Stimulated activated CD8-positive, alpha-beta memory T cell treated with anti-CD3 and anti-CD28 coated beads, Interleukin-2, amount 100 ng/mL, for 48 hours (primary cell): Measurements from ENCODE around the gene CYP24A1.
A peak's percentile ranks its signal among the peaks of the same experiment; 100 is the strongest.

Experiments used
- DNase-seq, 2 donors: peaks; one replicate each; pipeline ENCODE4 v3.0.0-alpha.2; 2020; ENCODE audit warnings: low read depth in 2 of 2

CYP24A1 gene

DNA sequence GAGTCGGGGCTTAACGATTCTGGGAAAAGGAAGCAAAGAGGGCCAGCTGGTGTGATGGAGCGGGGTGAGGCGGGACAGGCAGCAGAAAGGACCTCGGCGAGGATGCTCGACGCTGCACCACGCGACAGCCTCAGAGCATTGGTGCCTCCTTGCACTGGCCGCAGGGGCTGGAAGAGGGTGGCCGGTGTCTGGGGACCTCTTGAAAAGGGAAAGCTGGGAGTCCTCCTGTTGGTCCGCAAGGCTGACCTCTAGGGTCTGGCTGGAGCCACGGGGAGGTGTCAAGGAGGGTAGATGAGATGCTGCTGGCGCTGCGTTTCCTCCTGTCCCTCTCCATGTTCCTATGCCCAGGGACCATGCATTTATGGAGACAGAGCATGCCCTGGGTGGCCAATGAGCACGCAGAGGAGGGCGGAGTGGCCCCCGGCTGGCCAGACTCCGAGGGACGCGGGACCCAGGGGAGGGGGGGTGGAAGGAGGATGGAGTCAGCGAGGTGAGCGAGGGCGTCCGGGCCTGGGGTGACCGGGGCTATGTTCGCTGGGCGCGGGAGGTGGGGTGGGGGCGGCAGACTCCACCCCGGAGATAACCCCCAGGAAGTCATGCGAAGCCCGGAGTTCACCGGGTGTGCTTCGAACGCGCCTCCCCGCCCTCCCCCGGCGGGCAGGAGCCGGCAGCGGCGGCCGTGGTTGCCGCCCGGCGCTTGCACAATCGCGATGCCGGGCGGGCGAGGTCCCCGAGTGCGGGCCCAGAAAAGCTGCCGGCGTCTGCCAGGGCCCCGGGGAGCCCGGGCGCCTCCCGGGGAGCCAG, at the start of gene CYP24A1:
Gene CYP24A1 (minus strand): TSS at position 334 of the 804 bp plus-strand sequence. CDS start 407 bp downstream, outside the sequence.
- no peak for DNase-seq

DNA sequence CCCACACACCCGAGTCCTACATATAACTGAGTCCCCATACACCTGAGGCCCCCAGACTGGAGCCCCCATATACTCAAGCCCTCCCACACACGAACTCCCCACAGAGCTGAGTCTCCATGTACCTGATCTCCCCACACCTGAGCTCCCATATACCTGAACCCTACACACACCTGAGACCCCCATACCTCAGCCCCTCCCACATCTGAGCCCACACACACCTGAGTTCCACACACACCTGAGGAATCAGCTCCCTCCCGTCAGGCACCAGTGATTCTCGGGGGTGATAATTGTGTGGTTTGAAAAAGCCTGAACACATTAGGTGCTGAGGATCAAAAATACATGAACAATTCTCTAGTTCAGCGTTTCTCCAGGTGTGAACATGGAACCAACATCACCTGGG, 49.5 kb upstream of the CYP24A1 start:
- DNase-seq = no peak

DNA sequence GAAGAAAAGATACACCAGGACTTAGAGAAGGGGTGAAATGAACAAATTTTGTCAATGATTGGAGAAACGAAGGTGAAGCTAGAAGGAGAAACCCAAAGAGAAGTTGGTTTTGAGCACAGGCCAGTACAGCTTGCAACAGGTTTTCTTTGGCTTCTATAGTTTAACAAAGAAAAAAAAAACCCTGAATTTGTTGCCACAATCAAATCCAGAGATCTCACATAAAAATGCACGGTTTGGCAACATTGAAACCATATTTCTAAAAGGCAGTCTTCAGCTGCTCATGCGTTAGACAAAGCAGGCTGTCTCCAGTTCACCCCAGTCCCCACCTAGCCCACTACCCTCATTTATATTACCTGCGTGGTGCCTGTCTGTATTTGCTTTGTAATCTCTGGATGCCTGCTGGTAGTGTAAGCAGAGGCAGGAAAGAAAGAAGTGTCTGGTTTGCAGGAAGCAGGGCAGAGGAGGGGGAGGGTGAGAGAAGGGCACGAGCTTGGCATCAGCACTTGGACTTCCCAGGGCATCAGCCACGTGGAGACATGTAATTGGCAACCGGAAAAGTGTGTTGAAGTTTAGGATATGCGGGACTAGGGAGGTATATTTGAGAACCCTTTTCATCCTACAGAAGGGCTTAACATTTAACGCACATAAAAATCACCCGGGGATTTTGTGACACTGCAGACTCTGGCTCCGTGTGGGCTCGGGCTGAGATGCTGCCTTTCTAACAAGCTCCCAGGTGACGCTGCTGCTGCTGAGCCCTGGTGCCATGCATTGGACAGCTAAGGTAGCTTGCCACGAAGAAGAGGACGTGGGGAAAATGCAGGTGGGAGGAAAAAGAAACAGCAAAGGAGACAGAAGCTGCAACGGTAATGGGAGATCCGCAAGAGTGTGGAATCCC, 48.5 kb upstream of the CYP24A1 start:
- no peak for DNase-seq

- no peak for DNase-seq
Measured at GRCh38 chr20:54221353-54221752, 47.6 kb upstream of the CYP24A1 start.

- DNase-seq = no peak
Measured at GRCh38 chr20:54220722-54221121, 46.9 kb upstream of the CYP24A1 start.

GRCh38 chr20:54219751-54220426, 46.1 kb upstream of the CYP24A1 start:
- DNase-seq = no peak

GRCh38 chr20:54218470-54218869, 44.7 kb upstream of the CYP24A1 start:
- DNase-seq = no peak

GRCh38 chr20:54217762-54218161, 44.0 kb upstream of the CYP24A1 start:
- DNase-seq = no peak

DNA sequence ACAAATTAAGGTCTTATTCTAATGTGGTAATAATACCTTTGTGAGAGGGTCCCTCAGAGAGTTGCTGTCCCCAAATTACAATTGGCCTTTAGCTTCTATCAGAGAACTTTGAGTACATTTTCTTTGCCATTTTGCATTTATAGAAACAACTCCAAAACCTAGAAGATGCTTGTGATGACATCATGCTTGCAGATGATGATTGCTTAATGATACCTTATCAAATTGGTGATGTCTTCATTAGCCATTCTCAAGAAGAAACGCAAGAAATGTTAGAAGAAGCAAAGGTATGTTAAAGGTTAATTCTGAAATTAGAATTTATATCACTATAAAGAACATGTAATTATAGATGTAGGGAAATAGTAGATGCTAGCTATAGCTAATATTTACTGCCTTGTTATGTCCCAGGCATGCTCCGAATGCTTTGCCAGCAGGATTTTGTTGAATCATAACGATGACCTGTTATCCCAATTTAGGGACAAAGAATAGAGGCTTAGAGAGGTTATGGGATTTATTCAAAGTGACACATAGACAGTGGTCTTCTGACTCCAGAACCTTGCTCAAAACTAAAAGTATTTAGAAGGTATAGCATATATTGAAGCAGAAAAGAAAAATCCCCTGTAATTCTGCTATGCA, 41.5 kb upstream of the CYP24A1 start:
- no peak for DNase-seq

GRCh38 chr20:54214566-54214965, 40.8 kb upstream of the CYP24A1 start:
- DNase-seq = no peak

- DNase-seq = no peak
Measured at GRCh38 chr20:54212871-54213270, 39.1 kb upstream of the CYP24A1 start.

DNA sequence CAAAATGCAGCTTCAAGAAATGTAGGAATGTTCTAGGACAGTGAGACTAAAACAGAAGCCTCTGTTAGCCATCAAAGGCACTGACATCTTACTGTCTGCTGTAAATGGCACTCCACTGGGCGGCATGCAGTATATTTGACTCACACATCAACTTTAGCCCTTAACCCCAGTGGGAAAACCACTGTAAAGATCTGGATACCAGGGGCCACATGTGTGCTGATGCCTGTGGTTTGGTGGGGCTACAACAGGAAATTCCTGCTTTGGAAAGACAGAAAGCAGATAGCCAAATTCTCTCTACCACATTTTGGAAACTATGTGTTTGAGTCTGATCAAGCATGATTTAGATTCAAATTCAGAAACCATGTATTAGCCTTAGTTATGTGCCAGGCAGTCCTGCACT, 38.4 kb upstream of the CYP24A1 start:
- DNase-seq = no peak

DNA sequence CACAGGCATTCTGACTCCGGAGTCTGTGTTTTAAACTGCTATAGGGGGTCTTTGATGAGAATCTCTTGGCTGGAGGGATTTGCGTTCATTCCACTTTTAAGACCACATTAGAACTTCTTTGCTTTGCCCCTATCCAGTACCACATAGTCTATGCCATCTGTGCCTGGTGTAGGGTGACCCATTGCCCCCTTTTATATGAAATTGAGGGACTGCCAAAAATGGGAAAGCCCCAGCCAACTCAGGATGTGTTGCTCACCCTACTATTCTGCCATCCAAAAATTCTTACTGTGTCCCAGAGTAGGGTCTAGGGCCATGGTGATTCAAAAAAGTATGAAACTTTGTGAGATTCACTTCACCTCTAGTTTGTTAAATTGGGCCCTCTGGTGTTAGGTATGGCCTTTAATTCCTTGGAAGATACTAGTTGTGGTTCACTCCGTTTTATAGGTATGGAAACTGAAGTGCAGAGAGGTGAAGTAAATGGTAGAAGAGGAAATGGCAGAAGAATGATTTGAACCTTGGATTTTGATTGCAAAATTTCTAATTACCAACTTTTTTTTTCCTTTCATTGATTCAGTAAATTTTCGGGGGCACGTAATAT, 35.5 kb upstream of the CYP24A1 start:
- no peak for DNase-seq

GRCh38 chr20:54208548-54209176, 34.9 kb upstream of the CYP24A1 start:
- no peak for DNase-seq

DNA sequence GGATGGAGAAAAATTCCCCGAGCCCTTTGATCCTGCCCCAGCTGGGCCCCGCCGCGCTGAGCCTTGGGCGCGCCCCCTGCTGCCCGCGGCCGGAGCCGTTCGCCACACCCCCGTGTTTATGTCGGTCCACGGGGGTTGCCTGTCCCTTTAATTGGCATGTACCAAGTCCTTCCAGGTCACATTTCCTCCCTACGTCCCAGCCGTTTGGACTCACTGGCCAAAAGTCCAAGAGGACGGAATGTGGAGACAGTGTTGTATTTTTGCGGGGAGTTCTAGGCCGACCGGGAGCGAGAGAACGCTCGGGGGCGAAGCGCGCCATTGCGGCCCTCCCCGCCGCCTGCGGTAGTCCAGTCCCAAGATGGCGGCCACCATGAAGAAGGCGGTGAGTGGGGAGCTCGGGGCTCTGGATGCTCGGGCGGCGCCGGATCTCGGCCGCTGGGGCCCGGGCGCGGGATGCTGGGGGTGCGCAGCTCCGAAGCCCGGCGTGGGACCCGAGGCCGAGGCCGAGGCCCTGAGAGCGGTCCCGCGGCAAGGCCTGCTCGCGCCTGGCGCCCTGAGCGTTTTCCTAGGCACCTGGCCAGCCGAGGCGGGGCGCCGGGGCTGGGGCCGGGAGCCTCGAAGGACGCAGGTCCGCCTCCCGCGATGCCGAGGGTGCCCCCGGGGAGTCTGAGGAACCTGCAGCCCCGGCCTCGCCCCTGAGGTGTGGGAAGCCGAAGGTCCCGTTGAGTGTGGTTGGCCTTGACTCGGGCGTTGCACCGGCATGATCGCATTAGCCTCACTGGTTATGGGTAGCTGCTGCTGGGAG, 34.2 kb upstream of the CYP24A1 start, which contains the start of gene PFDN4:
Gene PFDN4 (plus strand): TSS at position 345 of the 805 bp plus-strand sequence. CDS start 14 bp downstream, at position 359.
- DNase-seq = peak; percentile 67 to 73

GRCh38 chr20:54207053-54207742, 33.4 kb upstream of the CYP24A1 start:
- no peak for DNase-seq

GRCh38 chr20:54205450-54205849, 31.7 kb upstream of the CYP24A1 start:
- DNase-seq = no peak

- no peak for DNase-seq
Measured at GRCh38 chr20:54204481-54204880, 30.7 kb upstream of the CYP24A1 start.

- DNase-seq = no peak
Measured at GRCh38 chr20:54204063-54204462, 30.3 kb upstream of the CYP24A1 start.
